DND-41 (cell line): ENCODE measurements around the gene TRIP12.

ENCODE experiments used
- ATAC-seq: fragments of 200-7000 bp; cut with Tn5 transposase; 3 replicates; pipeline ENCODE4 v1.9.1; 2021; ENCODE audit warnings: low read depth; ENCODE audit not compliant: insufficient read depth
- DNase-seq: peaks from one replicate; pipeline ENCODE4 v3.0.0-alpha.2; 2020
- H2AFZ ChIP-seq: 2 replicates; pipeline ENCODE4 v1.6.0; 2012; ENCODE audit warnings: low read depth, low read length
- H3K27ac ChIP-seq: 2 replicates; pipeline ENCODE4 v1.5.1; 2012; ENCODE audit warnings: low read length, inconsistent platforms
- H3K27me3 ChIP-seq: fragments of 200-600 bp; sonication (generic); 2 replicates; pipeline ENCODE4 v1.6.0; 2012; ENCODE audit warnings: low read length, mild to moderate bottlenecking, inconsistent platforms; ENCODE audit not compliant: insufficient read depth, poor library complexity
- H3K36me3 ChIP-seq: 2 replicates; pipeline ENCODE4 v1.5.1; 2012; ENCODE audit warnings: low read length, inconsistent platforms; ENCODE audit not compliant: insufficient read depth
- H3K4me1 ChIP-seq: 2 replicates; pipeline ENCODE4 v1.5.1; 2012; ENCODE audit warnings: mild to moderate bottlenecking, low read length; ENCODE audit not compliant: insufficient read depth
- H3K4me2 ChIP-seq: 2 replicates; pipeline ENCODE4 v1.6.0; 2012; ENCODE audit warnings: mild to moderate bottlenecking, moderate library complexity, low read length, inconsistent platforms; ENCODE audit not compliant: insufficient read depth
- H3K4me3 ChIP-seq, 2 experiments: fragments of 200-600 bp in 1 of 2; shearing (Covaris generic) in 1 of 2; 2 replicates each; pipeline ENCODE4 v1.5.1; 2012 to 2016; ENCODE audit warnings: inconsistent platforms in 2 of 2, low read length in 2 of 2, mild to moderate bottlenecking in 2 of 2, low read depth in 1 of 2, moderate library complexity in 1 of 2
- H3K79me2 ChIP-seq: 2 replicates; pipeline ENCODE4 v1.6.0; 2012; ENCODE audit warnings: low read length, inconsistent platforms; ENCODE audit not compliant: insufficient read depth
- H3K9ac ChIP-seq: 2 replicates; pipeline ENCODE4 v1.6.0; 2012; ENCODE audit warnings: low read depth, mild to moderate bottlenecking, inconsistent platforms, low read length, moderate library complexity
- H3K9me3 ChIP-seq: 2 replicates; pipeline ENCODE4 v1.5.1; 2012; ENCODE audit warnings: low read length, moderate library complexity, mild to moderate bottlenecking, inconsistent platforms; ENCODE audit not compliant: insufficient read depth, severe bottlenecking
- H4K20me1 ChIP-seq: 2 replicates; pipeline ENCODE4 v1.6.0; 2012; ENCODE audit warnings: low read length; ENCODE audit not compliant: insufficient read depth
- CTCF ChIP-seq: IDR thresholded peaks from 2 replicates; pipeline ENCODE4 v1.5.1; 2012; ENCODE audit warnings: borderline replicate concordance, low read length, moderate library complexity, mild to moderate bottlenecking; ENCODE audit not compliant: poor library complexity, severe bottlenecking; ENCODE audit errors: extremely low read depth
- EZH2 ChIP-seq: IDR thresholded peaks from 3 replicates; pipeline ENCODE4 v1.6.1; 2012; ENCODE audit warnings: borderline replicate concordance, low read depth, mild to moderate bottlenecking, moderate library complexity, low read length, inconsistent platforms; ENCODE audit not compliant: severe bottlenecking

TRIP12 gene

GRCh38 chr2:229784791-229785190 lies 137.0 kb downstream of the TRIP12 start:
- no peaks in the 10 kb centered on the region for H3K27me3 ChIP-seq
- no peaks in the 10 kb centered on the region for H3K4me1 ChIP-seq
- H3K4me3 ChIP-seq: no peak overlapping the region
- peaks cover 64% of the 10 kb centered on the region for H3K36me3 ChIP-seq
- ATAC-seq: no peak
- no peak for TF ChIP-seq CTCF
- no peak for TF ChIP-seq EZH2
- no peak overlapping the region for H3K27ac ChIP-seq
- no peak overlapping the region for H3K9ac ChIP-seq
- peaks cover 5% of the 10 kb centered on the region; the same call in 1 of the 2 replicates for H4K20me1 ChIP-seq
- no peak for DNase-seq
- H2AFZ ChIP-seq: no peak overlapping the region
- H3K79me2 ChIP-seq: no peaks in the 10 kb centered on the region
- H3K9me3 ChIP-seq: no peaks in the 10 kb centered on the region
- H3K4me2 ChIP-seq: no peak overlapping the region

GRCh38 chr2:229783108-229783721 lies 138.6 kb downstream of the TRIP12 start:
- H3K4me2 ChIP-seq: no peak overlapping the region
- H3K4me1 ChIP-seq: no peaks in the 10 kb centered on the region
- peaks cover 64% of the 10 kb centered on the region for H3K36me3 ChIP-seq
- H3K9me3 ChIP-seq: no peaks in the 10 kb centered on the region
- peaks cover 5% of the 10 kb centered on the region; the same call in 1 of the 2 replicates for H4K20me1 ChIP-seq
- no peaks in the 10 kb centered on the region for H3K79me2 ChIP-seq
- no peak for DNase-seq
- H2AFZ ChIP-seq: no peak overlapping the region
- no peaks in the 10 kb centered on the region for H3K27me3 ChIP-seq
- no peak overlapping the region for H3K27ac ChIP-seq
- H3K4me3 ChIP-seq: no peak overlapping the region
- no peak overlapping the region for H3K9ac ChIP-seq
- no peak for ATAC-seq
- TF ChIP-seq EZH2: no peak
- no peak for TF ChIP-seq CTCF

GRCh38 chr2:229780856-229781773 lies 140.7 kb downstream of the TRIP12 start:
- peaks cover 5% of the 10 kb centered on the region; the same call in 1 of the 2 replicates for H4K20me1 ChIP-seq
- H3K4me2 ChIP-seq: no peak overlapping the region
- H3K27ac ChIP-seq: no peak overlapping the region
- no peaks in the 10 kb centered on the region for H3K9me3 ChIP-seq
- H3K4me1 ChIP-seq: peaks cover 16% of the 10 kb centered on the region
- no peak overlapping the region for H3K4me3 ChIP-seq
- no peak for DNase-seq
- no peak overlapping the region for H2AFZ ChIP-seq
- TF ChIP-seq CTCF (peak; percentile 91), EZH2 (no peak)
- H3K9ac ChIP-seq: no peak overlapping the region
- peak; percentile 83 for ATAC-seq
- no peaks in the 10 kb centered on the region for H3K79me2 ChIP-seq
- H3K27me3 ChIP-seq: no peaks in the 10 kb centered on the region
- H3K36me3 ChIP-seq: peaks cover 74% of the 10 kb centered on the region
